ENCODE results near the gene PIK3CA. TPM values are rescaled to one million over a fixed set of nuclear protein-coding genes. Genes with fewer than 3 reads are reported as not detected.
"Not testable (repeated sequence)": the region's sequence is repeated elsewhere in the genome, so short reads cannot be mapped to it uniquely, and the experiment has no call there.

The PIK3CA gene
- total RNA-seq, 1 donor from 2014 or later = 17.6 TPM

DNA sequence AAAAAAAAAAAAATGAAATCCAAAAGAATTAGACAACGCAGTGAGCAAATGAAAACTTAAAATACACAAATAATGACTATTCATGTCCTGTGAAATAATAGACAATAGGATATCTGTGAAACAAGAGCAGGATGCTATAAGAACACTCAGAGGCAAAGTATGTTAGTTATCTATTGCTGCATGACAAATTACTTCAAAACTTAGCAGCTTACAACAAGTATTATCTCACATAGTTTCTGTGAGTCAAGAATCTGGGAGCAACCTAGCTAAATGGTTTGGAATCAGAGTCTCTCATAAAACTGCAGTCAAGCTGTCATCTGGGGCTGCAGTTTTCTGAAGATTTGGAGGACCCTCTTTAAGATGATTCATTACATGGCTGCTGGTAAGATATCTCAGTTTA is 40.1 kb upstream of the PIK3CA start:
- peaks cover 4% of the 10 kb centered on the region for H3K4me1 Mint-ChIP-seq (ENCODE audit: unreplicated experiment)
- no peak for DNase-seq (ENCODE audit: extremely low spot score, unreplicated experiment)
- TF ChIP-seq, protein P1, sequence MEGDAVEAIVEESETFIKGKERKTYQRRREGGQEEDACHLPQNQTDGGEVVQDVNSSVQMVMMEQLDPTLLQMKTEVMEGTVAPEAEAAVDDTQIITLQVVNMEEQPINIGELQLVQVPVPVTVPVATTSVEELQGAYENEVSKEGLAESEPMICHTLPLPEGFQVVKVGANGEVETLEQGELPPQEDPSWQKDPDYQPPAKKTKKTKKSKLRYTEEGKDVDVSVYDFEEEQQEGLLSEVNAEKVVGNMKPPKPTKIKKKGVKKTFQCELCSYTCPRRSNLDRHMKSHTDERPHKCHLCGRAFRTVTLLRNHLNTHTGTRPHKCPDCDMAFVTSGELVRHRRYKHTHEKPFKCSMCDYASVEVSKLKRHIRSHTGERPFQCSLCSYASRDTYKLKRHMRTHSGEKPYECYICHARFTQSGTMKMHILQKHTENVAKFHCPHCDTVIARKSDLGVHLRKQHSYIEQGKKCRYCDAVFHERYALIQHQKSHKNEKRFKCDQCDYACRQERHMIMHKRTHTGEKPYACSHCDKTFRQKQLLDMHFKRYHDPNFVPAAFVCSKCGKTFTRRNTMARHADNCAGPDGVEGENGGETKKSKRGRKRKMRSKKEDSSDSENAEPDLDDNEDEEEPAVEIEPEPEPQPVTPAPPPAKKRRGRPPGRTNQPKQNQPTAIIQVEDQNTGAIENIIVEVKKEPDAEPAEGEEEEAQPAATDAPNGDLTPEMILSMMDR (conservative IDR thresholded peaks at IDR 0.05) = no peak
- H3K36me3 Mint-ChIP-seq = no peaks in the 10 kb centered on the region
- no peak overlapping the region for H3K4me3 Mint-ChIP-seq
- H3K27me3 Mint-ChIP-seq = peaks cover 12% of the 10 kb centered on the region
- H3K9me3 Mint-ChIP-seq = peaks cover 7% of the 10 kb centered on the region
- H3K27ac Mint-ChIP-seq = no peak overlapping the region

DNA sequence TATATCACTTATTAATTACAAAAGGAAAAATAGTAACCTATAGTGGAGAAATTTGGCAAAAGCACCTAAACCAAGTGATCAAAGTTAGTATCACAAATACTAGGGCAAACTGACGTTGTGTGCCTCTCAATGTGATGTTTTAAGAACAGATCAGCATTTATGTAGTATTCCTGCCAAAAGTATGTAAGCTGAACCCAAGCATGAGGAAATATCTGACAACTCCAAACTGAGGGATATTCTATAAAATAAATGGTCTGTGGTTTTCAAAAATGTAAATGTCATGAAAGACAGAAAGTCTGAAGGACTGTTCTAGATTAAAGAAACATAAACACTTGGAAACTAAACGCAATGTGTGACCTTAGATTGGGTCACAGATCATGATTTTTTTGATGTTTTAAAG is 34.3 kb upstream of the PIK3CA start:
- Mint-ChIP-seq H3K9me3 (peaks cover 5% of the 10 kb centered on the region), H3K4me1 (ENCODE audit: unreplicated experiment) (no peaks in the 10 kb centered on the region), H3K27me3 (no peaks in the 10 kb centered on the region), H3K27ac (no peak overlapping the region), H3K4me3 (no peak overlapping the region), H3K36me3 (no peaks in the 10 kb centered on the region)
- TF ChIP-seq, protein P1 (conservative IDR thresholded peaks at IDR 0.05) = no peak
- no peak for DNase-seq (ENCODE audit: extremely low spot score, unreplicated experiment)

DNA sequence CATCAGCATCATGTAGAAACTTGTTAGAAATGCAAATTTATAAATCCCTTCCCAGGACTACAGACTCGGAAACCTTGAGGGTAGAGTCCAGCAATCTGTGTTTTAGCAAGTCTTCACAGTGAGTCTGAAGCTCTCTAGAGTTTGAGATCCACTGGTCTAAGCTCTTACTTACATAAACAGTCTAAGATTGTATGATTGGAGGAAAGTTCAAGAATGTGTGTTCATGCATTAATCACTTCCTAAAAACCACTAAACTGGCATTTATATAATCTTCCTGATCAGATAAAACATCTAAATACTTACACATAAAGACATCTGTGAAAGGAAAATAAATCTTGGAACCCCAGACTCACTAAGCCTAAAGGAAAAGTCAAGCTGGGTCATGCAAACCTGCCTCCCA is 32.7 kb upstream of the PIK3CA start:
- H3K36me3 Mint-ChIP-seq; H3K4me3 Mint-ChIP-seq; H3K27me3 Mint-ChIP-seq; H3K27ac Mint-ChIP-seq; H3K4me1 Mint-ChIP-seq (ENCODE audit: unreplicated experiment); DNase-seq (ENCODE audit: extremely low spot score, unreplicated experiment); H3K9me3 Mint-ChIP-seq: not testable (repeated sequence)

DNA sequence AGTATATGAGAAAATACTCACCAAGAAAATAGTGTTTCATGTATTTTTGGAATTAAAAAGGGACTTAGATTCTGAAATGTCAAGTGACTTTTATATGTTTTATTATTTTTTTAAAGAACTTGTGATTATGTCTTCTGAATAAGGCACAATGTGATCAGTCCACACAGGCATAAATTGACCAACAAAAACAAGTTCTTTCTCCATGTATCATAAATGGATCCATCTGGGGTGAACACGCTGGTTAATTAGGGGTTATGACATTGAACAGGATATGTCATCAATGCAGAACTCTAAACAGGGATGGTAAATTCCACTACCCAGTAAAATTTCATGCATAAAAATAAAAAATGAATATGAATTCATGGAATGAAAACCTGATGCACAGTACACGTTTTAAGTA is 31.3 kb upstream of the PIK3CA start:
- Mint-ChIP-seq H3K27ac (no peak overlapping the region), H3K36me3 (no peaks in the 10 kb centered on the region), H3K4me1 (ENCODE audit: unreplicated experiment) (no peaks in the 10 kb centered on the region), H3K4me3 (no peak overlapping the region), H3K9me3 (peaks cover 4% of the 10 kb centered on the region), H3K27me3 (no peaks in the 10 kb centered on the region)
- TF ChIP-seq, protein P1 (conservative IDR thresholded peaks at IDR 0.05) = no peak
- DNase-seq (ENCODE audit: extremely low spot score, unreplicated experiment) = no peak

DNA sequence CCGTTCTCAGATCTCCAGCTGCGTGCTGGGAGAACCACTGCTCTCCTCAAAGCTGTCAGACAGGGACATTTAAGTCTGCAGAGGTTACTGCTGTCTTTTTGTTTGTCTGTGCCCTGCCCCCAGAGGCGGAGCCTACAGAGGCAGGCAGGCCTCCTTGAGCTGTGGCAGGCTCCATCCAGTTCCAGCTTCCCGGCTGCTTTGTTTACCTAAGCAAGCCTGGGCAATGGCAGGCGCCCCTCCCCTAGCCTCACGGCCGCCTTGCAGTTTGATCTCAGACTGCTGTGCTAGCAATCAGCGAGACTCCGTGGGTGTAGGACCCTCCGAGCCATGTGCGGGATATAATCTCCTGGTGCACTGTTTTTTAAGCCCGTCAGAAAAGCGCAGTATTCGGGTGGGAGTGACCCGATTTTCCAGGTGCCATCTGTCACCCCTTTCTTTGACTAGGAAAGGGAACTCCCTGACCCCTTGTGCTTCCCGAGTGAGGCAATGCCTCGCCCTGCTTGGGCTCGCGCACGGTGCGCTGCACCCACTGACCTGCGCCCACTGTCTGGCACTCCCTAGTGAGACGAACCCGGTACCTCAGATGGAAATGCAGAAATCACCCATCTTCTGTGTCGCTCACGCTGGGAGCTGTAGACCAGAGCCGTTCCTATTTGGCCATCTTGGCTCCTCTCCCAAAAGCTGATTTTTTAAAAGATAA is 15.8 kb upstream of the PIK3CA start:
- not testable (repeated sequence) for H3K36me3 Mint-ChIP-seq; H3K4me3 Mint-ChIP-seq; H3K27me3 Mint-ChIP-seq; DNase-seq (ENCODE audit: extremely low spot score, unreplicated experiment); H3K27ac Mint-ChIP-seq; H3K9me3 Mint-ChIP-seq; H3K4me1 Mint-ChIP-seq (ENCODE audit: unreplicated experiment)

DNA sequence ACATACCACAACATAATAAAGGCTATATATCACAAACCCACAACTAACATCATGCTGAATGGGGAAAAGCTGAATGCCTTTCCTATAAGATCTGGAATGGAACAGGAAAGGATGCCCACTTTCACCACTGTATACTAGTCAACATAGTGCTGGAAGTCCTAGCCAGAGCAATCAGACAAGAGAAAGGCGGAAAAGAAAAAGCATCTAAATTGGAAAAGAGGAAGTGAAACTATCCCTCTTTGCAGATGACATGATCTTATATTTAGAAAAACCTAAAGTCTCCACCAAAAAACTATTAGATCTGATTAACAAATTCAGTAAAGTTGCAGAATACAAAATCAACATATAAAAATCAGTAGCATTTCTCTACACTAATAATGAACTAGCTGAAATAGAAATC is 14.6 kb upstream of the PIK3CA start:
- Mint-ChIP-seq H3K36me3 (no peaks in the 10 kb centered on the region), H3K27me3 (peaks cover 5% of the 10 kb centered on the region), H3K4me3 (no peak overlapping the region), H3K4me1 (ENCODE audit: unreplicated experiment) (no peaks in the 10 kb centered on the region), H3K9me3 (no peaks in the 10 kb centered on the region), H3K27ac (no peak overlapping the region)
- TF ChIP-seq, protein P1 (conservative IDR thresholded peaks at IDR 0.05) = no peak
- no peak for DNase-seq (ENCODE audit: extremely low spot score, unreplicated experiment)

DNA sequence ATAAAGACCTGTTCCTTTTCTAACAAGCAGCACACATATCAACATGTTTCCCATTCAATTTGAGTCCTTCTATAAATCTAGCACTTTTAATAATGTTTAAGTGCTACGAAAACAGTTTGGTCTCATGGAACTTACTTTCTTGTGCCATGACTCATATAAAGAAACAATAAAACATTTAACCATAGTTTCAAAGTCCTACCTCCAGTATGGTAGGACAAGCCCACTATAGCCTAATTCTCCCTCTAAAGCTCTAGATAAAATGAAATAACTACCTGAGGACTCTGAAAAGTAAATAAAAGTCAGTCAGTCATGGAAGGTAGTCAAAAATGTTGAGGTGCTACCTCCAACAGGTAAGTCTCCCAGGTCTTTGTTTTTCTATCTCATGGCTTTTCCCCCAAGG is 12.0 kb upstream of the PIK3CA start:
- H3K4me3 Mint-ChIP-seq = no peak overlapping the region
- no peak overlapping the region for H3K27ac Mint-ChIP-seq
- no peaks in the 10 kb centered on the region for H3K9me3 Mint-ChIP-seq
- H3K27me3 Mint-ChIP-seq = peaks cover 10% of the 10 kb centered on the region
- no peak for DNase-seq (ENCODE audit: extremely low spot score, unreplicated experiment)
- no peaks in the 10 kb centered on the region for H3K4me1 Mint-ChIP-seq (ENCODE audit: unreplicated experiment)
- TF ChIP-seq, protein P1 (conservative IDR thresholded peaks at IDR 0.05) = no peak
- H3K36me3 Mint-ChIP-seq = no peaks in the 10 kb centered on the region

Measured in type B pancreatic cell (in vitro differentiated cells).